Measurements from ENCODE around the gene TOP2A. TPM values are rescaled to one million over a fixed set of nuclear protein-coding genes. Genes with fewer than 3 reads are reported as not detected.

TOP2A gene
- total RNA-seq, 1 donor = 14.5 TPM

- peaks cover 90% of the 10 kb centered on the region for H3K79me2 ChIP-seq (ENCODE audit: insufficient read depth, low read length)
Observed at GRCh38 chr17:40347319-40348135, 70.2 kb downstream of the TOP2A start.

GRCh38 chr17:40346765-40347158 is 70.9 kb downstream of the TOP2A start:
- no peaks in the 10 kb centered on the region for H3K9me3 ChIP-seq (ENCODE audit: low read depth, low read length)
- TF ChIP-seq, protein P1, sequence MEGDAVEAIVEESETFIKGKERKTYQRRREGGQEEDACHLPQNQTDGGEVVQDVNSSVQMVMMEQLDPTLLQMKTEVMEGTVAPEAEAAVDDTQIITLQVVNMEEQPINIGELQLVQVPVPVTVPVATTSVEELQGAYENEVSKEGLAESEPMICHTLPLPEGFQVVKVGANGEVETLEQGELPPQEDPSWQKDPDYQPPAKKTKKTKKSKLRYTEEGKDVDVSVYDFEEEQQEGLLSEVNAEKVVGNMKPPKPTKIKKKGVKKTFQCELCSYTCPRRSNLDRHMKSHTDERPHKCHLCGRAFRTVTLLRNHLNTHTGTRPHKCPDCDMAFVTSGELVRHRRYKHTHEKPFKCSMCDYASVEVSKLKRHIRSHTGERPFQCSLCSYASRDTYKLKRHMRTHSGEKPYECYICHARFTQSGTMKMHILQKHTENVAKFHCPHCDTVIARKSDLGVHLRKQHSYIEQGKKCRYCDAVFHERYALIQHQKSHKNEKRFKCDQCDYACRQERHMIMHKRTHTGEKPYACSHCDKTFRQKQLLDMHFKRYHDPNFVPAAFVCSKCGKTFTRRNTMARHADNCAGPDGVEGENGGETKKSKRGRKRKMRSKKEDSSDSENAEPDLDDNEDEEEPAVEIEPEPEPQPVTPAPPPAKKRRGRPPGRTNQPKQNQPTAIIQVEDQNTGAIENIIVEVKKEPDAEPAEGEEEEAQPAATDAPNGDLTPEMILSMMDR (IDR thresholded peaks at IDR 0.05; ENCODE audit: extremely low read depth, low read depth, low read length) = no peak
- no peak overlapping the region for H3K27ac ChIP-seq (ENCODE audit: low read depth, low read length)
- peaks cover 95% of the 10 kb centered on the region for H3K79me2 ChIP-seq (ENCODE audit: insufficient read depth, low read length)
- H3K27me3 ChIP-seq (ENCODE audit: insufficient read depth, low read length) = no peaks in the 10 kb centered on the region
- no peak overlapping the region for H3K4me2 ChIP-seq (ENCODE audit: insufficient read depth, low read length)
- H3K4me1 ChIP-seq (ENCODE audit: insufficient read depth, low read length) = peaks cover 67% of the 10 kb centered on the region
- peaks cover 66% of the 10 kb centered on the region for H4K20me1 ChIP-seq (ENCODE audit: insufficient read depth, low read length)
- peak; percentile 81 for DNase-seq (ENCODE audit: insufficient read length, low spot score, missing footprints)
- H3K36me3 ChIP-seq (ENCODE audit: insufficient read depth, low read length) = peaks cover 15% of the 10 kb centered on the region
- H2AFZ ChIP-seq (ENCODE audit: low read length) = no peak overlapping the region
- no peak overlapping the region for H3K4me3 ChIP-seq (ENCODE audit: insufficient read depth, low read length)

More at GRCh38 chr17:40347319-40348135, 70.2 kb downstream of the TOP2A start:
- TF ChIP-seq, protein P1 (IDR thresholded peaks at IDR 0.05; ENCODE audit: extremely low read depth, low read depth, low read length) = no peak
- peak; percentile 72 for DNase-seq (ENCODE audit: insufficient read length, low spot score, missing footprints)
- no peak overlapping the region for H3K27ac ChIP-seq (ENCODE audit: low read depth, low read length)
- no peak overlapping the region for H3K4me3 ChIP-seq (ENCODE audit: insufficient read depth, low read length)
- no peaks in the 10 kb centered on the region for H3K27me3 ChIP-seq (ENCODE audit: insufficient read depth, low read length)
- peaks cover 72% of the 10 kb centered on the region for H4K20me1 ChIP-seq (ENCODE audit: insufficient read depth, low read length)
- no peak overlapping the region for H2AFZ ChIP-seq (ENCODE audit: low read length)
- H3K4me1 ChIP-seq (ENCODE audit: insufficient read depth, low read length) = peaks cover 65% of the 10 kb centered on the region
- peaks cover 23% of the 10 kb centered on the region for H3K36me3 ChIP-seq (ENCODE audit: insufficient read depth, low read length)
- no peak overlapping the region for H3K4me2 ChIP-seq (ENCODE audit: insufficient read depth, low read length)
- H3K9me3 ChIP-seq (ENCODE audit: low read depth, low read length) = no peaks in the 10 kb centered on the region

DNA sequence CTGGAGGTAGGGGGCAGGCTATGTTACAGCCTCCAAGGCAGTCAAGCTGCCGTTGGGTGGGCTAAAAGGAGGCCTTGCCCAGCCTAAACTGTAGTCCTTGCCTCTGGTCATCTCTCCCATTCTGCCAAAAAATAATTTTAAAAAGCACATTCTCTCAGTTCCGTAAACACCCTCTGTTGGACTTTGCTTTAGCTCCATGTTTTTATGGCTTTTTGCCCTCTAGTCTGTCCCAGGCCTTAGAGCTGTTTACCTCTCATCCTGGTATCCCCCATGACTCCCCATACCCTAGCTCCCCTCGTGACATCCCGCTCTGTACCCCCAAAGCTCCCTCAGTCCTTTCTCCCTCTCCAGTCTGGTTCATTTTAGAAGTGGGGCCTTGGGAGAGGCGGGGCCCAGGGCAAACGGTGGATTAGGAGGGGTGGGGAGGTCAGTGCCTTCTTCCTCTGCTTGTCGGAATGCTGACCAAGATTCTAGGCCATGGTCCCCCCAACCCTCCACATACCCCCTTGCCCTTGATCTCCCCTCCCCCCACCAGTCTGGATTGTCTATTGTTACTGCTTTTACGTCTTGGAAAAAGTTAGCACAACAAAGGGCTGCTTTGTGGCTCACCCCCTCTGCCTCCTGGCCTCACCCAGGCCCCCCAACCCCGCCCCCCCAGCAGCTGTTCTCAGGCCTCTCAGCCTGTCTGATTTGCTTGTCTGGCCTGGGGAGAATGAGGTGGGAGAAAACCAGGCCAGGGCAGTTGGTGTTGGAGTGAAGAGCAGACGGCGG is 71.5 kb downstream of the TOP2A start:
- Histone ChIP-seq H3K27ac (ENCODE audit: low read depth, low read length) (peak overlapping the region; percentile 58), H3K4me2 (ENCODE audit: insufficient read depth, low read length) (peak overlapping the region; percentile 92), H3K9me3 (ENCODE audit: low read depth, low read length) (no peaks in the 10 kb centered on the region), H3K4me3 (ENCODE audit: insufficient read depth, low read length) (peak overlapping the region; percentile 81), H3K36me3 (ENCODE audit: insufficient read depth, low read length) (peaks cover 15% of the 10 kb centered on the region), H3K4me1 (ENCODE audit: insufficient read depth, low read length) (peaks cover 67% of the 10 kb centered on the region), H3K79me2 (ENCODE audit: insufficient read depth, low read length) (peaks cover 92% of the 10 kb centered on the region), H4K20me1 (ENCODE audit: insufficient read depth, low read length) (peaks cover 63% of the 10 kb centered on the region), H2AFZ (ENCODE audit: low read length) (no peak overlapping the region), H3K27me3 (ENCODE audit: insufficient read depth, low read length) (no peaks in the 10 kb centered on the region)
- TF ChIP-seq, protein P1 (IDR thresholded peaks at IDR 0.05; ENCODE audit: extremely low read depth, low read depth, low read length) = no peak
- peak; percentile 77 for DNase-seq (ENCODE audit: insufficient read length, low spot score, missing footprints)

Measured in osteoblast (primary cell).